Measurements from ENCODE around the gene ANKFN1.

Gene ANKFN1

DNA sequence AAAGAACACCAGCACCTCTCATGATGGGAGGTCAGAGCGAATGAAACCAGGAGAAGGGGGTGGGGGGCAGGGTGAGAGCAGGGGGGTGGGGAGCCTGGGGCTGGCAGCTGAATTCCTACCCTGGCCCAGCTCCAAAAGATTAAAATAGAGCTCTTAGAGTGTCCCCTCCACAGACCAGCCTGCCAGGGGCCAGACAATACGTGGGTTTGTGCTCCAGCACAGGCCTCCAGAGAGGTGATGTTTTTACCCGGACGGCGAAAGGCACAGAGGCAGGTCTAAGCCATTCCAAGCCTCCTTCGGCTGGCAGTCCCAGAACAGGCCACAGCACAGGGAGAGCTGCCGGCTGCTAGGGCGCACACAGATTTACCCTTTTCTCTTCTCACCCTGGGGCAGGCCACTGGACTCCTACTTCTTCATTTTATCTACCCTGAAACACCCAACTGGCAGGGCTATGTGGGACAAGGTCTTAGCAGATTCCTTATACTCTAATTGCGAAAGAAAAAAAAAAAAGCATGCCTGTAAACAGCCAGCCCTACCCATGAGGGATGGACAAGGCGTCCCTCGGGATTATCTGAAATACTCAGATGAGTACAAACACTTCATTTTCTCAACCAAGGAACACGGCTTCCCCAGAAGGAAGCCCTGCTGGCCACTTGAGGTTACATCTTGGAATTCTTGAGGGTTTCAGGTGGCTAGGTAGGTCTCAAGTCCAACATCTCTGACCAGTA lies 368.3 kb downstream of the ANKFN1 start:
- no peak for DNase-seq

DNA sequence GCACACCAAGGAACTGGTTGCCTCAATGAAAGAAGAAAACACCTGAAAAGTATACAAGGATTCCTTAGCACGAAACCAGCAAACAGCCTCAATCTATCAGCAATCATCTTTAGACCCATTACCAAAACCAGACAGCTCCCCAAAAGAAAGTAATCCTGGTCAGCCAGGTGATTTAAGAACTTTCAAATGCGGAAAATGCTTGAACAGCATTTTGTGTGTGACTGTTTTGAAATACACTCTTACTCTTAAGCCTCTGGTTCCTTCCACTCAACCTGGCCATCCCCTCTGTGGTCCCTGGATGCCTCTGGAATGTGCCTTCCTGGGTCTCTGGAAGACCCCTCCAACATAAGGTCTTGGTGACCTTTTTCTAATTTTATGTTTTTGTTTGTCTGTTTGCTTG lies 369.8 kb downstream of the ANKFN1 start:
- DNase-seq = no peak

DNA sequence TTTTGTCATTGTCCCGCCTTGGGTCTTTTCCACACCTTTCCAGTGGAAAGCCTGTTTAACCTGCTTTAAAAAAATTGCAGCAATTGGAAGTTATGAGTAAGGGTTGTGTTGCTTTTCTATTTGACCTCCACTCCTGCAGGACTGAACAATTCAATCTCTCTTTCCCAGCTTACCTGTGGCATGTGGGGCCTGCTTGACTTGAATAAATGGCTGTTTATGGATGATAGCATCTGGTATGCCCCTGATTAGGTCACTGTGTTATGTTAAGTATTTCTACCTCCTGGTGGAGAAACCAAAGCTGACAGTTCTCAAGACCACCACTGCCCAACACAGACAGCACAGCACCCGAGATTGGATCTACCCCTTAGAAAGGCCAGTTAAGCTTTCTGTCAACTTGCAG lies 375.4 kb downstream of the ANKFN1 start:
- DNase-seq = no peak

DNA sequence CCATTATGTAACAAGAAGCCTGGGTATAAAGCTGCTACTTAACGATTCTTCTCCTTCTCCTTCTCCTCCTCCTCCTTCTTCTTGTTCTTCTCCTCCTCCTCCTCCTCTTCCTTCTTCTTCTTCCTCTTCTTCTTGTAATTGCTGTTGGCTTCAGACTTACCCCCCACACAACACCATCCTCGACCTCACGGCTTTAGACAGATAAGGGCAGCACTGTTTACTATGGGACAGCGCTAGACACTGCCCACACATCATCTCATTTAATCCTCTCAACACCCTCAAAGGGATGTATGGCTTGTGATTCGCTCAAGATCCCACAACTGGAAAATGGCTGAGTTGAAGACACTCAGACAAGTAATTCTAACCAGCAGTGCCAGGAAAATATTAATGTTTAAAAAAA lies 379.7 kb downstream of the ANKFN1 start:
- no peak for DNase-seq

DNA sequence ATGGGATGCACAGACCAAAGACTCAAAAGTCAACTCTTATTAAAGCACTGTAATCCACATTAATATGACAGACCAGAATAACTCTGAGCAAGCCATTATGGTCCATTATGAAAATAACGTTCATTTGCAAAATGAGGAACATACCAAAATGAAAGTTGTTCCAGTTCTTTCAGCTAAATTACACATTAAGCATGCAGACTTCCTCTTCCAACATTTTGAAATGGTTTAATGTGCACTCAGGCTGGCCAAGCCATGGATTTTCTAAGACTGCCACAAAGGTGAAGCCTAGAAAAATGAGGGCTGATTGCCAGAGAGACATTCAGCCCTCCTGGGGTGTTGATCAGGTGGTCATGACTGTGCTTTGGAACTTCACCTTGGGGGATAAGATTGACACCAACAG lies 383.5 kb downstream of the ANKFN1 start:
- DNase-seq = no peak

DNA sequence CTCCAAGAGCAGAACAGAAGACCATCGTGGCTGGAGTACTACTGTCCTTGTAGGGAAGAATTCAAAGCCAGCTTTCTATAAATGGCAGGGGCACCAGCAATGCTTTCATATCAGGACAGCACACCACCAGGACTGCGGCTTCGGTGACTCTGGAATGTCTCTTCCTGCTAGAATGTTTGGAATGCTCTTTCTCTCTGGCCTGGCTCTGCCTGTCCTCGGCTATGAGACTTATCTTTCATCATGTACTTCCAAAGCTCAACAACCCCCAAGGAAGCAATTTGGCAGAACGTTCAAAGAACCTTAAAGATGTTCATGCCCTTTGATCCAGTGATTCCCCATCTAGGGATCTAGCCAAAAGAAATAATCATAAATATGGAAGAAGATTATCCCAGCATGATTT lies 387.6 kb downstream of the ANKFN1 start:
- no peak for DNase-seq

DNA sequence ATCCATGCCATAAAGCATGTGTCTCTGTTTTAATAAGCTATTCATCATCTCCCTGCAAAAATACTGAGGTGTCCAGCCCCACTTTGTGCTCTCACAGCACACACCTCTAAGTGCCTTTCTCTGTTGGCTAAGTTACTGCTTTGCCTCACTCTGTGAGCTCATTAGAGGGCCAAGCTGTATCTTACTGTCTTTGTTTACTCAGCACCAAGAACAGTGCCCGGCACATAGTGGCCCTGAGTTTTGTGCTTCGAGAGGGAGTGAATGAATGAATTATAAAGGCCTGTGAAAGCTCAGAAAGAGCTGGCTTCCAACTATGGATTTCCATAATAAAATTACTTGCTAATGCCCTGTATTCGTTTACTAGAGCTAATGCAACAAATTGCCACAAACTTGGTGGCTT lies 390.0 kb downstream of the ANKFN1 start:
- DNase-seq = no peak

DNA sequence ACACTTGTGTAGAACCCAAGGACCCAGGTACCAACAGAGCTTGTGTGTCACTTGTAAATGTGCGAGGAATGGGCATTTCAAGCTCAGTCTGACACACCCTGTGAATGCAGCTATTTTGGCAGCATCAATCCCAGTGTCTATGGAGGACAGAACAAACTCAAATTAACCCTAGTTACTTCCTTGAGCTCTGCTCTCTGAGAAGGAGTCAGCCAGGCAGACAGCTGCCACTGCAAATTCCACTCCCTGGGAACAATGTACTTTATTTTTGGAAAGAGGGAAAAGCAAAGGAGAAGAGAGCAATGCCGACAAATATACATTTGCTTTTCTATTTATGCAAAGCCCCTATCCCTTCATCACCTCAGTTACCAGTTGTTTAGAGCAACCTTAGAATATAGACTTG lies 391.8 kb downstream of the ANKFN1 start:
- DNase-seq = no peak

DNA sequence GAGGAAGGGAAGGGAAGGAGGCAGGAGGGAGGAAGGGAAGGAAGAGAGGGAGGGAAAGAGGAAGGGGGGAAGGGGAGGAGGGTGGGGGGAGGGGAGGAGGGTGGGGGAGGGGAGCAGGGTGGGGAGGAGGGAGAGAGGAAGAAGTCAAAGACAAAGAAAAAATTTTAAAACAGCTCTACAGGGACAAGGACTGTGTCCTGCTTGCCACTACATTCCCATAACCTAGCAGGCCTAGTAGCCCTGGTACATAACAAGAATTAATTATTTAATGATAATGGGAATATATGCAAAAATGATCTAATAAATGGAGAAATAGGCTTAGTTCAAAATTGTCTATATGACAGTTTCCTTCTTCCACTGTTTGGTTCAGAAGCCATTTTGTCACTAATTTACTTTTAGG lies 392.7 kb downstream of the ANKFN1 start:
- DNase-seq = no peak

DNA sequence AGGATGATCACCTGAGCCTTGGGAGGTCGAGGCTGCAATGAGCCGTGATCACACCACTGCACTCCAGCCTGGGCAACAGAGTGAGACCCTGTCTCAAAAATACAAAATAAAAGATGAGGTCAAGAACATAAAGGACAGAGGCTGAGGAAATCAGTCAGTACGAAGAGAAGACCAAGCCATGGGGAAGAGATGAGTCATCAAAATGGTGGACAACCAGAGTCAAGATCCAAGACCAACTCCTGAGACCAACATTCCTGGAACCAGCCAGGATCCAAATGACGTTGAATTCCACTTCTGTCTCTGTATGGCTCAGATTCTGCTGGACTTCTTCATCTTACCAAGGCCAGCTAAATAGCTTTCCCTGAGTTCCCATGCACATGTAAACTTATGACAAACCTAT lies 395.4 kb downstream of the ANKFN1 start:
- no peak for DNase-seq

DNA sequence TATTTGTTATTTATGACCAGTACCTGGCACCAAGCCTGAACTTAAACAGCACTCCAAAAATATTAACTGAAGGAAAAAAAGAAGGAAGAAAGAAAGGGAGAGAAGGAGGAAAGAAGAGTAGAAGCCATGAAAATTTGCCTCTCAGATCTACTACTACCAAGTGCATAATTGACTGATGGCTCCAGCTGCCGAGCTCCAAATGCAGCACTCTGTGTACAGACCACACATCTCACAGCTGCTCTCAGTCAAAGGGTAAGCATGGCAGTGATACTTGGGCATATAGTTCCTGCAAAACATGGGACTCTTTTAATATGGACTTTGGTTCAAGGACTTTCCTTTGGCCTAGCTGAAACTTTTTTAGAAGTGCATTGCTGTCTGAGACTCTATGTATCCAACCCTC lies 396.2 kb downstream of the ANKFN1 start:
- no peak for DNase-seq

DNA sequence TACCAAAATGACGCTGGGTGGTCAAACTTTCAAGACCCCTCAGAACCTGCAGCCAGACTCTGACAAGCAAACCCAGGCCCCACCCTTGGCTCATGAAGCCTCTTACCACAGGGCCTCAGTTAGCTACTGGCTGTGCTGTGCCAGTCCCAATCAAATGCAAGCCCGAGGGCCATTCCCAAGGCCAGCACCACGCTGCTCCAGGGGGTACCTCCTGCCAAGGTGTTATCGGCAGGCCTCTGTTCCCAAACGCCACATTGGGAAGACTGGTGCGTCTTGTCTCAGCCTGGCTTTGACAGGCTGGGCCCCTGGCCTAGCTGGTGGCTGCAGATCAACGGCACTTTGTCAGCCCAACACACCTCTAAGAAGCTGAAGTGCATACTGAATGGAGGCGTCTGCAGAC lies 404.4 kb downstream of the ANKFN1 start:
- DNase-seq = no peak

DNA sequence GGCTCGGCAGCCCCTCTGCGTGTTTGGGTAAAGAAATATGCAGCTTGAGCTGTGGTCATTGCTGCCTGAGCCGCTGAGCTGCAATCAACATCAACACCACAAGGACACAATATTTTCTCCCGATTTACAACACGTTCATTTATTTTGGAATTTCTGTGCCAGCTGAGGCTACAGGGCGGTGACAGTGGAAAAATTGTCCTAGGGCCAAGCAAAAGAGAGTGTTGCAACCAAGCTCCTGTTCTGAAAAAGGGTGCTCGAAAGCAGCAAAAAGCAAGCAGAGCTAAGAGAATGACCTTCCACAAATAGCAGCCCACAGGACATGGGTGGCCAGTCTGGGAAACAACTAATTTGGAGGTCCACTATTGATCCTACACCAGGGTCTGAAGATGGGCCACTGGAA lies 404.8 kb downstream of the ANKFN1 start:
- no peak for DNase-seq
